HG02610 (cell line): ENCODE measurements around the gene EFCAB5.
A peak's percentile ranks its signal among the peaks of the same experiment; 100 is the strongest.
"Not testable (repeated sequence)": the region's sequence is repeated elsewhere in the genome, so short reads cannot be mapped to it uniquely, and the experiment has no call there.

Experiments used
- ATAC-seq: cut with Tn5 transposase; IDR thresholded peaks from one replicate; pipeline ENCODE4 v1.9.1; 2021; ENCODE audit warnings: mild to moderate bottlenecking, moderate library complexity; ENCODE audit not compliant: unreplicated experiment

The EFCAB5 gene

GRCh38 chr17:30000755-30001257, 59.4 kb downstream of the EFCAB5 start:
- ATAC-seq = no peak

- no peak for ATAC-seq
Measured at GRCh38 chr17:30002088-30002487, 60.7 kb downstream of the EFCAB5 start.

DNA sequence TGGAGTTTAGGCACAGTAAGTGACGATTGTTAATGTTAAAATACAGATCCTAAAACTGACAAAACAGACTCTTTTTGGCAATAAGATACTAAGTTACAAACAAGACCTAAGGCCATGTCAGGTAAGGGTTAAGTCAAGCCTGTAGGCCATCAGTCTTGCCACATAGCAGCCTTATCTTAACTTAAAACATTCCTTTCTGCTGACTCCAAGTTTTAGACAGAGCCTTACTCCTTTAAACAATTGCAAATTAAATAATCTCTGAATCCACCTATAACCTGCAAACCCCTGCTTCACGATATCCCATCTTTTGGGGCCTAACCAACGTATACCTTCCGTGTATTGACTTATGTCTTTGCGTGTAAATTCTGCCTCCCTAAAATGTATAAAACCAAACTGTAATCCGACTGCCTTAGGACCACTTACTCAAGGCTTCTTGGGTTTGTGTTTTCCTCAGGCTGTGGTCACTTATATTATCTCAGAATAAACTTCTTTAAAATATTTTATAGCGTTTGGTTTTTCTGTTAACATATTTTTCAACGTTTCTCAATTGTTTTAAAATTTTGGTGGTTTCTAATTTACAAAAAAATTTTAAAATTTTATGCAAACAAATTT, 64.4 kb downstream of the EFCAB5 start:
- no peak for ATAC-seq

DNA sequence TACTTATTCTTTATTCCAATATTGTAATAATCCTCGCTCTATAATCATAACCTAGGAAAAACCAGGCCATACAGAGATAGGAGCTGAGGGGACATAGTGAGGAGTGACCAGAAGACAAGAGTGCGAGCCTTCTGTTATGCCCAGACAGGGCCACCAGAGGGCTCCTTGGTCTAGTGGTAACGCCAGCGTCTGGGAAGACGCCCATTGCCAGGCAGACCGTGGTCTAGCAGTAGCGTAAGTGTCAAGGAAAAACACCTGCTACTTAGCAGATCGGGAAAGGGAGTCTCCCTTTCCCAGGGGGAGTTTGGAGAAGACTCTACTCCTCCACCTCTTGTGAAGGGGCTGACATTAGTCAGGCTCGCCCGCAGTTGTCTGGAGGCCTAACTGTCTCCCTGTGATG, 70.5 kb downstream of the EFCAB5 start:
- not testable (repeated sequence) for ATAC-seq

- ATAC-seq = no peak
Measured at GRCh38 chr17:30021708-30022317, 80.4 kb downstream of the EFCAB5 start.

- not testable (repeated sequence) for ATAC-seq
Measured at GRCh38 chr17:30025325-30025724, 83.9 kb downstream of the EFCAB5 start.

DNA sequence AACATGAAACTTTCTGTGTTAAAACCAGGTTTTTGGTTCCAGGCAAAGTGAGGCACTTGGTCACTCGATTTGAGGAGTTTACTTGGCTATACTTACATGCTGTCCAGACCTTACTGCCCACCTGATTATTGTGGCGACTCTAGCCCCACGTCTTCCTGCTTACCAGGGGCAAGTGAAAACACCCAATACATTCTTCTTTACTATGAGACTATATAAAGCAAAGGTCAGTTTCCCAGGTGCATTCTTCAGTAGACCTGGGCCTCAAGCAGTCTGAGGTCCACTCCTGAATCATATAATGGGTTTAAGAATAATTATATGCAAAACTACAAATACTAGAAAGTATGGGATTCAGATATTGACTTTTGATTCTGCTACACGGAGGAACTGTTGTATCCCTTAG, 86.2 kb downstream of the EFCAB5 start:
- ATAC-seq = no peak

DNA sequence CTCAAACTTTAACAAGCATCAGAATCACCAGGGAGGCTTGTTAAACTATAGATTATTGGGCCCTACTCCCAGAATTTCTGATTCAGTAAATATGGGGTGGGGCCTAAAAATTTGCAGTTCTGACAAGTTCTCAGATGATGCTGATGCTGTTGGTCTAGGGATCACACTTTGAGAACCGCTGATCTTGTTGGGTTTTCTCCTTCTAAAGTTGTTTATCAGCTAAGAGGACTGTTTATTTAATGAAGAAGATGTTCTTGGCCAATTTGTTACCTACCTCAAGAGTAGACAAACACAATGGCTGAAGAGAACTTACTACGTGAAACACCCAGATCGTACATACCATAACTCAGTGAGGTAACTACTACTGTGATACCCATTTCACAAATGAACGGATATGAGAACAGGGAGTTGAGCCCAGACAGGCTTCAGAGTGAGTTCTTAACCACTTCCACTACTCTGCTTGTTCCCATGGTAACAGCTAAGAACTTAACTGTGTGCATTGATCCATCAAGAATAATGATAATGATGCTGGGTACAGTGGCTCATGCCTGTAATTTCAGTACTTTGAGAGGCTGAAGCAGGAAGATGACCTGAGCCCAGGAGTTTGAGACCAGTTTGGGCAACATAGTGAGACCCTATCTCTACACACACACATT, 89.9 kb downstream of the EFCAB5 start:
- ATAC-seq = peak; percentile 41

DNA sequence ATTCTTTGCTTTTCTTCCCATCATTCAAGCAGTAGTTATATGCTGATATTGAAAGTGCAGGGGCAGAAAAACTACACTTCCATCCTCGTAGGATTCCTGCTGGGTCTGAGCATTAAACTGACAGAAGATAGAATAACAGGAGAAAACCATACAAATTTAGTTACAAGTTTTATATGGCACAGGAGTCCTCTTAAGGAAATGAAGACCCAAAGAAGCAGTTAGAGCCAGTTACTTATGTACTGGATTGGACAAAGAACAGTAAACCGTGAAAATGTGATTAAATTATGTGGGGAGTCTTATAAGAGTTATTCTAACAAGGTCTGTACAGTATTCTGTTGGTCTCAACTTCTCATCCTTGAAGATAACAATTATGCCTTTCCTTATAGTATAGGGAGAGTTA, 93.9 kb downstream of the EFCAB5 start:
- no peak for ATAC-seq

DNA sequence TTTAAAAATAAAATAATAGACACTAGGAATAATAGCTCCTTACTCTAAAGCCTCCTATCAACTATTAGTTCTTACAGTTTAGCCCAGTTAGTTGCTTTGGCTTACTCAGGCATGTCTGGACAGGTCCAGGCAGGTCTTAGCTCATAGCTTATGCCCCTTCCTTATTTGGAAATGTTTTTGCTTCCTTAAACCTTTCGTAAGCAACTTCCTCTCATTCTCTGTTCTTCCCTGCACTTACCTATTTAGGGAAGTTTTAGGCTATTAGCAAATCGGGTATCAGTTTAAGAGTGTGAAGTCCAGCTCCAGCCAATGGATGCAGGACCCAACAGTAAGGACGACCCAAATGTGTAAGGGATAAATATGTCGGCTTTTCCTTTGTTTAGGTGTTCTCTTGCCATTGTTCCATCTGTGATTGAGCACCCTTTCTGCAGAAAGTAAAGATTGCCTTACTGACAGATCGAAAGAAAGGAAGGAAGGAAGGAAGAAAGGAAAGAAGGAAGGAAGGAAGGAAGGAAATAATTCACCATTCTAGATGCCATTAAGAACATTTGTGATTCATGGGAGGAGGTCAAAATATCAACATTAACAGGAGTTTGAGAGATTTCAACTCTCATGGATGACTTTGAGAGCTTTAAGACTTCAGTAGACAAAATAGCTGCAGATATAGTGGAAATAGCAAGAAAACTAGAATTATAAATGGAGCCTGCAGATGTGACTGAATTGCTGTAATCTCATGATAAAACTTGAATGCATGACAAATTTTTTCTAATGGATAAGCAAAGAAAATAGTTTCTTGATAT, 99.5 kb downstream of the EFCAB5 start:
- ATAC-seq = not testable (repeated sequence)

- ATAC-seq = no peak
Measured at GRCh38 chr17:30041551-30041950, 100.1 kb downstream of the EFCAB5 start.

DNA sequence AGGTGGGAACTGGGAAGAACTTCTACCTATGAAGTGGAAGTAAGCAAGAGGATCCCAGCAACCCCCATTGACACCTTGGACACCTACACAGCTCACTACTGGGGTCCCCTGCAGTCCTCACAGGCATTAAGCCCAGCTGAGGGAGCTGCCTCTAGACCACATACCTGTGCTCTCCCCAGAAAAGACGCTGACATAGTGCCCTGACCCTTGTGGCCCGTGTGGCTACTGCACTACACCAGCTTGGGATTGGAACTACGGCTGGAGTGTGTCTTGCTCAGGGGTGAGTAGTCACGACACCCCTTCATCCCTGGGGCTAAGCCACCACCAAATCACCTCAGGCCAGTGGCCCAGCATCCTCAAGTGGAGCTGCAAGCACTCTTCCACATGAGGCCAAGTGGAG, 120.9 kb downstream of the EFCAB5 start:
- no peak for ATAC-seq

DNA sequence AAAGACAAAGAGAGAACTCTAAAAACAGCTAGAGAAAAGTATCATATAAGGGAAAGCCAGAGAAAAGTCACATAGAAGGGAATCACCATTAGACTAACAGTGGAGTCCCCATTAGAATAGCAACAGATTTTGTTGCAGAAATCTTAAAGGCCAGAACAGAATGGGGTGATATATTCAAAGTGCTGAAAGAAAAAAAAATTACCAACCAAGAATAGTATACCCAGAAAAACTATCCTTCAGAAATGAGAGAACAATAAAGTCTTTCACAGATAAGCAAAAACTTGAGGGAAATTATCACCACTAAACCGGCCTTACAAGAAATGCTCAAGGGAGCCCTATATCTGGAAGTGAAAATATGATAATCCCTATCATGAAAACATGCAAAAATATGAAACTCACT, 123.3 kb downstream of the EFCAB5 start:
- no peak for ATAC-seq

- ATAC-seq = no peak
Measured at GRCh38 chr17:30068465-30068864, 127.0 kb downstream of the EFCAB5 start.

- ATAC-seq = no peak
Measured at GRCh38 chr17:30074254-30074653, 132.8 kb downstream of the EFCAB5 start.

GRCh38 chr17:30074730-30075129, 133.3 kb downstream of the EFCAB5 start:
- ATAC-seq = no peak

DNA sequence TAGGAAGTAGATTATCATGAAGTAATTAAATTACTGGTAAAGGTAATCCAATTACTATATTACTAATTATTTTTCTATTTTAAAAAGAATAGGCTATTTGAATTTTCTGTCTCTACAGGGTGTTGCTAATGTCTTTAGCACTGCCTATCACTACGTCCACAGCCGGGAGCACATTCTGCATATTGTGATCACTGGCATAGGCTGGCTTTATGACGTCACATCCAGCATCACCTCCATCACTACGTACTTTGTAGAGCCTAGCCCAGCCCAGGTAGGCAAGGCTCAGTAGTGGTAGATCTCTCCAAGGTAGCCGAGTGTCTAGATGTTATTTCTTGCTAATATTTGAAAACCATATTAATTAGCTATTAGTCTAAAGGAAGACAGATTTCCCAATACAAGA, 141.3 kb downstream of the EFCAB5 start:
- ATAC-seq = no peak

- ATAC-seq = no peak
Measured at GRCh38 chr17:30084788-30085187, 143.4 kb downstream of the EFCAB5 start.

DNA sequence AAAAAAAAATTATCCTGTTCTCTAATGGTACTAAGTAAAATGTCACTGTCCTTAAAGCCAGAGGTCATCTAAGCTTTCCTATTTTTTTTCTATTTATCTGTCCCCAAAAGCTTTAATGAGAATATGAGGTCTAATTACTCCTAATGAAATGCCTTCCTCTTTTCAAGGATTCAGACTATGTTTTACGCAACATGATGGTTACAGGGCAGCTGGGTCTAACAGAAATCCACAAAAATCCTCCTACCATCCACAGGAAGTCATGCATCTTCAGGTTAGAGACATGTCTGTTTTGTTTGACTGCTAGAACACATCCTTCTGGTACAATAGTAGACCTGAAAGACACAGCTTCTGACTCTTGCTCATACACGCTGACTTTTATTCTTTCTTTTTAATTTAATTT, 145.5 kb downstream of the EFCAB5 start:
- ATAC-seq = no peak

DNA sequence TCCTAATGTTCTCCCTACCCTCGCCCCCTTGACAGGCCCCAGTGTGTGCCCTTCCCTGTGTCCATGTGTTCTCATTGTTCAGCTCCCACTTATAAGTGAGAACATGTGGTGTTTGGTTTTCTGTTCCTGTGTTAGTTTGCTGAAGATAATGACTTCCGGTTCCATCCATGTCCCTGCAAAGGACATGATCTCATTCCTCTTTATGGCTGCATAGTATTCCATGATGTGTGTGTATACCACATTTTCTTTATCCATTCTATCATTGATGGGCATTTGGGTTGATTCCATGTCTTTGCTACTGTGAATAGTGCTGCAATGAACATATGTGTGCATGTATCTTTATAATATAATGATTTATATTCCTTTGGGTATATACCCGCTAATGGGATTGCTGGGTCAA, 146.0 kb downstream of the EFCAB5 start:
- ATAC-seq = not testable (repeated sequence)

- ATAC-seq = no peak
Measured at GRCh38 chr17:30091121-30091670, 149.8 kb downstream of the EFCAB5 start.
